Mesodermal cell (in vitro differentiated cells): ENCODE results near the gene MPC2.
A peak's percentile ranks its signal among the peaks of the same experiment; 100 is the strongest.
"Not testable (repeated sequence)": the region's sequence is repeated elsewhere in the genome, so short reads cannot be mapped to it uniquely, and the experiment has no call there.

Experiments
- H3K27ac ChIP-seq: 2 replicates; pipeline ENCODE4 v1.7.0; 2013; ENCODE audit warnings: mild to moderate bottlenecking, low read depth, low read length, moderate library complexity; ENCODE audit not compliant: severe bottlenecking
- H3K36me3 ChIP-seq: 2 replicates; pipeline ENCODE4 v1.7.1; 2013; ENCODE audit warnings: mild to moderate bottlenecking, low read length, moderate library complexity; ENCODE audit not compliant: control insufficient read depth, insufficient read depth
- H3K4me1 ChIP-seq: one replicate; pipeline ENCODE4 v1.7.1; 2013; ENCODE audit warnings: mild to moderate bottlenecking, low read length; ENCODE audit not compliant: insufficient read depth, control insufficient read depth, poor library complexity, severe bottlenecking
- H3K4me3 ChIP-seq: 2 replicates; pipeline ENCODE4 v1.7.0; 2013; ENCODE audit warnings: low read length, control low read depth, mild to moderate bottlenecking; ENCODE audit not compliant: insufficient read depth, poor library complexity, severe bottlenecking; ENCODE audit errors: extremely low read depth
- H3K9me3 ChIP-seq: 2 replicates; pipeline ENCODE4 v1.7.1; 2013; ENCODE audit warnings: mild to moderate bottlenecking, low read length, moderate library complexity; ENCODE audit not compliant: control insufficient read depth
- WGBS, 2 experiments: methylation state at CpG; one replicate each; pipeline ENCODE4 v1.1.5; 2013; ENCODE audit warnings: missing lambda C conversion rate in 2 of 2; ENCODE audit not compliant: insufficient coverage in 2 of 2; 5-methylcytosine and 5-hydroxymethylcytosine counted together

Gene MPC2

DNA sequence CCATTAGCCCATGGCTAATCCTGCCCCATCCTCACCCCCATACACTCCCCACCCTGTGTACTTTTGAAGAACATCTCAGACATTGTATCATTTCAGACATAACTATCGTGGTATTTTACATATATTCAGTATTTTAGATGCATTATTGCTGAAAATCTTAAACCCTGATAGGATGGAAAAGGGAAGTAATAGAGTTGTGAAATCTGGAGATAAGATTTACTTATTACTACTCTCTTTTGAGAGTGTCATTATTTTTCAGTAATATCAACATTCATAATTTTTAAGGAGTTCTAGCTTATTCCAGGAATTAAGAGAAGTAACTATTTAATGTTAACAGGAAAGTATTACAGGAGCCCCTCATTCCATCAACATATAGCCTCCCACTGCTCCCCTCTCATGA lies 57.4 kb downstream of the MPC2 start:
- H3K9me3 ChIP-seq, result no peaks in the 10 kb centered on the region
- no CpG with 5 or more reads among the region's 1 CpG for WGBS, 2 experiments
- no peak overlapping the region for H3K27ac ChIP-seq

DNA sequence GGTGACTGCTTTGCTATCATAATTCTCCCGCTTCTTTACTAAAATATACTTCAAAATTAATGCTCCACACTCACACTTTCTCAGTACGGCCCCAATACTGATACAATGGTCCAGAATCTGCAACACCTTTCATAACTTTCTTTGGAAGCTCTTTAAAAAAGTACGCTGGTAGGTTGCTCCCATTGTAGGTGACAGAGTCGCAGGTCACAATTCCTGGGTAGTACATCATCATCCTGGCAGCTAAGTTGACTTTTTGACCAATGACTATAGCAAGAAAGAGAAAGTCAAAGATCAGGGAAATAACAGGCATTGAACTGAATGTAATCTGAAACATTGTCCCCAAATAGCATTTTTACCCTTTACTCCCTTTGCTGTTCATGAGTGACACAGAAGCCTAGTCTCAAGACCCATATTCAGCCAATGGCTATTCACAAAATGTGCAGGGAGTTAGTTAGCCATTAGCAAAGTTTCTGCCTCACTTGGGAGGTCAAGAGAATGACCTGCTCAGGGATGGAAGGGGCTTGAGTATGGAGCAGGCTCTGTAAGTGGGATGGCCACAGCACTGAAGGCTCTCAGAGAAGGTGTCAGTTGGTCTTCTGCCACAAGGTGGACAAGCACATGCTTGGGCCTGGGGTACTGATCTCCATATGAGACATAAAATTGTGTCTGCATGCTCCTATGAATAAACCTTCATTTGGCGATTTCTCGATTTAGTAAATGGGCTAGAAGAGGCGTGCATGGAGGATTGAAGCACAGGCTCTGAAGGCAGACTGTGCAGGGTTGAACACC lies 58.3 kb downstream of the MPC2 start:
- Histone ChIP-seq H3K9me3 (no peaks in the 10 kb centered on the region), H3K36me3 (no peaks in the 10 kb centered on the region), H3K4me3 (no peak overlapping the region), H3K27ac (no peak overlapping the region), H3K4me1 (peaks cover 25% of the 10 kb centered on the region)
- 91 to 95% methylated on average over 4 of the region's 7 CpGs for WGBS, 2 experiments

More for the DNA sequence above, 57.4 kb downstream of the MPC2 start:
- Histone ChIP-seq H3K36me3 (no peaks in the 10 kb centered on the region), H3K4me1 (peaks cover 25% of the 10 kb centered on the region), H3K4me3 (no peak overlapping the region)

DNA sequence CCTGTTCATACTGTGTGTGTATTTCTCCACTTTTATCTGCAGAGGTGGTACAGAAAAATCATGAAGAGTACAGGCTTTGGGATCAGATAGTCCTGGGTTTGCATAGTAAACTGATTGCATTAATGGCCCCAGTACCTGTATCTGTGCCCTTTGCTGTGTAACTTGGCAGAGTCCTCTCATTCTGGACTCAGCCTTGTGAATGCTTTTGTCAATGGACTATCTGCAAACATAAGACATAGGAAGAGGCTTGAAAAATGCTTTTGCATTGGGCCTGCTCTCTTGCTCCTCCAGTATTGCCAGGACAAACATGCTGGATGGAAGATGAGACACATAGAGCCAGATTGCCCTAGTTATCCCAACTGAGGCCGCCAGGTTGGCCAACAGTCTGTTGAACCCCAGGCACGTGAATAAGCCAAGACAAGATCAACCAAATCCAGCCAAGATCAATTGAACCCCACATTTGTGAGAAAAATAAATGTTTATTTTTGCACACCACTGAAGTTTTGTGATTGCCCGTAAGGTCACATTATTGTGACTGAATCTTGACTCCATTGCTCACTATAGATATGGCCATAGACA lies 60.2 kb downstream of the MPC2 start:
- Histone ChIP-seq H3K9me3 (no peaks in the 10 kb centered on the region), H3K4me1 (peaks cover 24% of the 10 kb centered on the region), H3K27ac (no peak overlapping the region), H3K4me3 (no peak overlapping the region), H3K36me3 (no peaks in the 10 kb centered on the region)
- 93 to 100% methylated on average over 2 of the region's 3 CpGs for WGBS, 2 experiments

DNA sequence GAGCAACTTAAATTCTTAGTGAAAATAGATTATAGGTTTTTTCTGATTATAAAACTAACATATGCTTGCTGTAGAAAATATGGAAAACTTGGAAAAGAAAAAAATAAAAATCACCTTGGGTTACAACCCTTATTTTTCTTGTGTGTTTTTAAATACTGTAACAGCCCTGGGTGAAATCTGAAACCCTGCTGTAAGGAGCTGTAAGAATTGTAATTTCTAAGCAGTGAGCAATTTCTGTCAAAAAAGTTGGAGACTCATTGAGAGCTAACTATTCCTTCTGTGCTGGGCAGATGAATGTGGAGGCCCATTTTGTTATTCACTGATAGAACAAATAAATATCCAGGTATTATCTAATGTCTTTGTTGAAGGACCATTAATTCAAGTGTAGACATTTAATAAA lies 65.5 kb downstream of the MPC2 start:
- Histone ChIP-seq H3K27ac (no peak overlapping the region), H3K9me3 (no peaks in the 10 kb centered on the region)

DNA sequence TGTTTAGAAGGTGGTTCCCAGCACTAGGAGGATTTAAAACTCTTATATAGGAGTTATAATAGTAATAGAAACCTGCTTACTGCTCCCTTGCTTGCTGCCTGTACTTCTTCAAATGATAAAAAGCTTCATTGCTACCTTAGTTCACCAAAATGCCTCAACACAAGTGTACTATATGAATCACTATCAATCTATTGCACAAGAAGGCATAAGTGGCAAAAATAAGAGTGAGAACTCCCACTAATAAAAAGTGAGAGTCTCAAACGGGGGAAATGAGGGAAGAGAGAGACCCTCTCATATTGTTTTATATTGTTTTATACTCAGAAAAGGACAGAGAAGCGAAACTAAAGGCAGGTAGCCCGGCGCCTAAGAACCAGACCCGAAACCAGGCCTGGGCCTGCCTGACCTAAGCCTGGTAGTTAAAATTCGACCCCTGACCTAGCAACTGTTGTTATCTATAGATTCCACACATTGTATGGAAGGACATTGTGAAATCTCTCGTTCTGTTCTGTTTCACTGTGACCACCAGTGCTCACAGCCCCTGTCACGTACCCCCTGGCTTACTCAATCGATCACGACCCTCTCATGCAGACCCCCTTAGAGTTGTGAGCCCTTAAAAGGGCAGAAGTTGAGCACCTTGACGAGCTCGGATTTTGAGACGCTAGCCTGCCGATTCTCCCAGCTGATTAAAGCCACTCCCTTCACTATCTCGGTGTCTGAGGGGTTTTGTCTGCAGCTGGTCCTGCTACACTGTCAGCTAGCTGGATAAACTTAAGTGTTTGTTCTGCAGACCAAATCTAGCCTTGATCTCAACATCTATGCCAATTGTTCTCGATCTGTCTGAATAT lies 67.5 kb downstream of the MPC2 start:
- not testable (repeated sequence) for H3K9me3 ChIP-seq, H3K36me3 ChIP-seq, H3K4me3 ChIP-seq
- peaks cover 18% of the 10 kb centered on the region for H3K4me1 ChIP-seq
- peak overlapping the region; percentile 80 for H3K27ac ChIP-seq
- 84 to 94% methylated on average over 3 to 8 of the region's 16 CpGs for WGBS, 2 experiments

More for the DNA sequence above, 65.5 kb downstream of the MPC2 start:
- Histone ChIP-seq H3K4me3 (no peak overlapping the region), H3K4me1 (peaks cover 21% of the 10 kb centered on the region), H3K36me3 (no peaks in the 10 kb centered on the region)

DNA sequence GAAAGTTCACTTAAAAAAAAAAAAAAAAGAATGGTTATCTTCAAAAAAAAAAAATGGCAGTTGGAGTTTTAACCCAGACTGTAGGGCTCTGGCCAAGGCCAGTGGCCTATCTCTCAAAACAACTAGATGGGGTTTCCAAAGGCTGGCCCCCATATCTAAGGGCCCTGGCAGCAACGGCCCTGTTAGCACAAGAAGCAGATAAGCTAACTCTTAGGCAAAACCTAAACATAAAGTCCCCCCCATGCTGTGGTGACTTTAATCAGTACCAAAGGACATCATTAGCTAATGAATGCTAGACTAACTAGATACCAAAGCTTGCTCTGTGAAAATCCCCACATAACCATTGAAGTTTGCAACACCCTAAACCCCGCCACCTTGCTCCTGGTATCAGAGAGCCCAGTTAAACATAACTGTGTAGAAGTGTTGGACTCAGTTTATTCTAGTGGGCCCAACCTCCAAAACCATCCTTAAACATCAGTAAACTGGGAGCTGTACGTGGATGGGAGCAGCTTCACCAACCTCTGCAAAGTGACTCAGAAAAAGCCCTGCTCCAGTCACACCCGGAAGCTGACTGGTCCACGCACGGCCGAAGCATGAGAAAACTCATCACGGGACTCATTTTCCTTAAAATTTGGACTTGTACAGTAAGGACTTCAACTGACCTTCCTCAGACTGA lies 70.0 kb downstream of the MPC2 start:
- H3K4me3 ChIP-seq, H3K27ac ChIP-seq, H3K9me3 ChIP-seq, H3K36me3 ChIP-seq: not testable (repeated sequence)
- WGBS, 2 experiments, result 100% methylated on average over 1 of the region's 8 CpGs
- peaks cover 29% of the 10 kb centered on the region for H3K4me1 ChIP-seq
